ENCODE measurements around the gene NECAB3. TPM values are rescaled to one million over a fixed set of nuclear protein-coding genes. Genes with fewer than 3 reads are reported as not detected.

Gene NECAB3
- total RNA-seq, 3 donors from 2014 or later (not counting 1 experiment from before 2014, with no cell fraction given): 9.7 to 18.1 (median 13.4) TPM

DNA sequence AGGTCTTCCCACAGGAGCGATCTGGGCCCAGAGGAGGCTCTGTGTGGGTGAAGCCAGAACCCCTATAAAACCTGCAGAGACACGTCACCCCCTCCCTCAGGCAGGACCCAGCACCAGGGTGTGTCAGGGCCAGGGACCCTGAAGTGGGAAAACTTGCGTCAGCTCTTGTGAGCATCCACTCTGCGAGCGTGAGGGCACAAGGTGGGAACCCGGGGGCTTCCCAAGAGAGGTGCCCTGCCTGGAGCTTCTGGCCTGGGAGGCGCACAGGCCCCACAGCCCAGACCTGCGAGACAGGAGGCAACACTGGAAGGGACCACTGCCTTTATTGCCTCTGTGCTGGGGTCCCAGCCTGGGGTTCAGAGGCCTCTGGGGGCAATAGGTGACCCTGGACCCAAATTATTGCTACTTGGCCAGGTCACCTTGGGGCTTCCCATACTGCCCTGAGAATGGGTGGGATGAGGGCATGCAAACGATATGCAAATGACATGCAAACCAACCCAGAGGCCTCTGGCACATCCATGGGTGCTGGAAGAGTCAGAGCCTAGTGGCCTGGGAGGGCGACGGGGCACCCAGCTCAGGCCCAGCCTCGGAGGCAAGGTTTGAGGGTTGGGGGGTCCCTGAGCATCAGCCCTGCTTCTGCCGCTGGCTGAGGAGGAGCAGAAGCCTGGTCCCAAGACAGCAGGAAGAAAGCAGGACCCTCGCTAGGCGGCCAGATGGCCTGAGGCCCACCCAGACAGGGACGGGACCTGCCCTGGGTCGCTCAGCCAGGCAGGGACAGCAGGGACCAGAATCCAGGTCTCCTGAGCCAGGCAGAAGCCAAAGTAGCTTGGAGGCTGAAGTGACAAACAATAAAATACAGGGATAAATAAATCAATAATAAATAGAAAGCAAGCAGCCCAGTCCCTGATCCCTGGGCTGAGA, 17.2 kb downstream of the NECAB3 start:
- TF ChIP-seq, protein P1, sequence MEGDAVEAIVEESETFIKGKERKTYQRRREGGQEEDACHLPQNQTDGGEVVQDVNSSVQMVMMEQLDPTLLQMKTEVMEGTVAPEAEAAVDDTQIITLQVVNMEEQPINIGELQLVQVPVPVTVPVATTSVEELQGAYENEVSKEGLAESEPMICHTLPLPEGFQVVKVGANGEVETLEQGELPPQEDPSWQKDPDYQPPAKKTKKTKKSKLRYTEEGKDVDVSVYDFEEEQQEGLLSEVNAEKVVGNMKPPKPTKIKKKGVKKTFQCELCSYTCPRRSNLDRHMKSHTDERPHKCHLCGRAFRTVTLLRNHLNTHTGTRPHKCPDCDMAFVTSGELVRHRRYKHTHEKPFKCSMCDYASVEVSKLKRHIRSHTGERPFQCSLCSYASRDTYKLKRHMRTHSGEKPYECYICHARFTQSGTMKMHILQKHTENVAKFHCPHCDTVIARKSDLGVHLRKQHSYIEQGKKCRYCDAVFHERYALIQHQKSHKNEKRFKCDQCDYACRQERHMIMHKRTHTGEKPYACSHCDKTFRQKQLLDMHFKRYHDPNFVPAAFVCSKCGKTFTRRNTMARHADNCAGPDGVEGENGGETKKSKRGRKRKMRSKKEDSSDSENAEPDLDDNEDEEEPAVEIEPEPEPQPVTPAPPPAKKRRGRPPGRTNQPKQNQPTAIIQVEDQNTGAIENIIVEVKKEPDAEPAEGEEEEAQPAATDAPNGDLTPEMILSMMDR (IDR thresholded peaks at IDR 0.05): no peak
- no peak overlapping the region for H3K27ac Mint-ChIP-seq
- DNase-seq: no peak

DNA sequence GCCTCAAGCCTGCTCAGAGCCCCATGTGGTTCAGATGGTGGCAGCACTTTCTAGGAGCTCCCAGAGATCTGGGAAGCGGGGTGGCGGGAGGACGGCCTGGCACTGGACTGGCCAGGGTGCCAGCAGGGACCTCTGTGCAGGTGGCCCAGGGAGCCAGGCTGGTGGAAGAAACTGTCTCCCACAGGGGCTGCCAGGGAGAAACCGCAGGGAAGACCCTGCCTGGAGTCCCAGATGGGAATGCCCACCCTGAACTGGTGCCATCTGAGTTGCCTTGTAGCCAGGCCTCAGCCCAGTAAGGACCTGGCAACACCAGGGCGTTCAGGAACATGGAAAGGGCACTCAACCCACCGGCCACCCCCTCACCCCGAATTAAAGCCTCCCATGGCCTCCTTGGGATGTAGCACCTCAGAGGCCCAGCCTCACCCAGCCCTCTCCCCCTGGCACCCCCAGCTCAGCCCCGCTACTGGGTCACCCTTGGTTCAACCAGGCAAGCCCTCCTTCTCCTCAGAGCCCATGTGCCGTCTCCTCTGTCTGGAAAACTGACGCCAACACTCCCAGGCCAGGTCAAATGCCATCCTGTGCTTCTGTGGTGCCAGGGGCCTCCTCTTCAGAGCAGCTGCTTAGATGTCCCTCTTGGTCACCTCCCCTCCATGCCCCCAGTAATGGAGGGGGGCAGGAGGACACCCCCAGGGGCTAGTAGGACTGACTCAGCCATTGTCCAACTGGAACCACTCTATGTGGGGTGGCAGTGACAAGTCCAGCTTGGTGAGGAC, 18.0 kb downstream of the NECAB3 start:
- H3K9me3 Mint-ChIP-seq: no peaks in the 10 kb centered on the region
- no peak overlapping the region for H3K4me3 Mint-ChIP-seq
- H3K27me3 Mint-ChIP-seq (ENCODE audit: low read depth in 2 of 2): no peaks in the 10 kb centered on the region
- DNase-seq (no peak), ATAC-seq (no peak)
- peaks cover 0 to 5% of the 10 kb centered on the region in 2 donors for H3K4me1 Mint-ChIP-seq
- H3K36me3 Mint-ChIP-seq: no peaks in the 10 kb centered on the region
- Histone ChIP-seq H3K4me3 (ENCODE audit: low read length) (no peak overlapping the region), H3K27me3 (ENCODE audit: control insufficient read depth, insufficient read depth, low read length) (no peaks in the 10 kb centered on the region), H3K9me3 (ENCODE audit: control insufficient read depth, insufficient read depth, low read length) (no peaks in the 10 kb centered on the region), H3K36me3 (ENCODE audit: control insufficient read depth, insufficient read depth, low read length) (no peaks in the 10 kb centered on the region), H3K27ac (ENCODE audit: low read length) (no peak overlapping the region), H3K4me1 (ENCODE audit: control insufficient read depth, insufficient read depth, low read length) (no peaks in the 10 kb centered on the region)
- intact Hi-C loops (cut with micrococcal nuclease): no loop called here
- TF ChIP-seq, protein P1 (IDR thresholded peaks at IDR 0.05): no peak
- no peak overlapping the region for H3K27ac Mint-ChIP-seq
- 96% methylated on average over 10 of the region's 10 CpGs for WGBS (ENCODE audit: insufficient coverage)

More for the DNA sequence above, 17.2 kb downstream of the NECAB3 start:
- H3K27me3 Mint-ChIP-seq (ENCODE audit: low read depth in 2 of 2): no peaks in the 10 kb centered on the region
- H3K27ac ChIP-seq (ENCODE audit: low read length): no peak overlapping the region
- H3K4me3 Mint-ChIP-seq: no peak overlapping the region
- H3K4me3 ChIP-seq (ENCODE audit: low read length): no peak overlapping the region
- H3K27me3 ChIP-seq (ENCODE audit: control insufficient read depth, insufficient read depth, low read length): no peaks in the 10 kb centered on the region
- 94% methylated on average over 17 of the region's 17 CpGs for WGBS (ENCODE audit: insufficient coverage)
- no peaks in the 10 kb centered on the region for H3K9me3 Mint-ChIP-seq
- no peaks in the 10 kb centered on the region for H3K9me3 ChIP-seq (ENCODE audit: control insufficient read depth, insufficient read depth, low read length)
- intact Hi-C loops (cut with micrococcal nuclease): no loop called here
- no peaks in the 10 kb centered on the region for H3K4me1 ChIP-seq (ENCODE audit: control insufficient read depth, insufficient read depth, low read length)
- no peaks in the 10 kb centered on the region for H3K36me3 Mint-ChIP-seq
- no peak for ATAC-seq
- no peaks in the 10 kb centered on the region for H3K36me3 ChIP-seq (ENCODE audit: control insufficient read depth, insufficient read depth, low read length)
- H3K4me1 Mint-ChIP-seq: peaks cover 0 to 5% of the 10 kb centered on the region in 2 donors

DNA sequence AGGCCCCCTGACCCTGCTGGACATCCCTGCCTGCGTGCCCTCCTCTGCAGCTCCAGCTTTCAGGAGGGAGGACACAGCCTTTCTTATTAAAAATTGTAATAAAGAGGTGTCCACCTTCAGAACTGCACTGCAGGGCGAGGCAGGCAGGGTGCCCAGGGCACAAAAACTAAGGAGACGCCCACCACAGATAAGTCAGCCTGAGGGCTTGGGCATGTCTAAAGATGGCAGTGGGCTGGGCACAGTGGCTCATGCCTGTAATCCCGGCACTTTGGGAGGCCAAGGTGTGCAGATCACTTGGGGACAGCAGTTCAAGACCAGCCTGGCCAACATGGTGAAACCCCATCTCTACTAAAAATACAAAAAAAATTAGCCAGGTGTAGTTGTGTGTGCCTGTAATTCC, 19.1 kb downstream of the NECAB3 start:
- DNase-seq: no peak
- Mint-ChIP-seq H3K9me3 (no peaks in the 10 kb centered on the region), H3K27me3 (ENCODE audit: low read depth in 2 of 2) (no peaks in the 10 kb centered on the region), H3K4me1 (peaks cover 0 to 5% of the 10 kb centered on the region in 2 donors), H3K4me3 (no peak overlapping the region), H3K36me3 (no peaks in the 10 kb centered on the region), H3K27ac (no peak overlapping the region)
- H3K27ac ChIP-seq (ENCODE audit: low read length): no peak overlapping the region
- TF ChIP-seq, protein P1 (IDR thresholded peaks at IDR 0.05): no peak
- no peaks in the 10 kb centered on the region for H3K36me3 ChIP-seq (ENCODE audit: control insufficient read depth, insufficient read depth, low read length)
- H3K4me3 ChIP-seq (ENCODE audit: low read length): no peak overlapping the region
- no peaks in the 10 kb centered on the region for H3K9me3 ChIP-seq (ENCODE audit: control insufficient read depth, insufficient read depth, low read length)
- intact Hi-C loops (cut with micrococcal nuclease): no loop called here
- WGBS (ENCODE audit: insufficient coverage): 96% methylated on average over 4 of the region's 4 CpGs
- H3K27me3 ChIP-seq (ENCODE audit: control insufficient read depth, insufficient read depth, low read length): no peaks in the 10 kb centered on the region
- H3K4me1 ChIP-seq (ENCODE audit: control insufficient read depth, insufficient read depth, low read length): no peaks in the 10 kb centered on the region
- no peak for ATAC-seq
